ENCODE measurements around the gene AAGAB.

The AAGAB gene

DNA sequence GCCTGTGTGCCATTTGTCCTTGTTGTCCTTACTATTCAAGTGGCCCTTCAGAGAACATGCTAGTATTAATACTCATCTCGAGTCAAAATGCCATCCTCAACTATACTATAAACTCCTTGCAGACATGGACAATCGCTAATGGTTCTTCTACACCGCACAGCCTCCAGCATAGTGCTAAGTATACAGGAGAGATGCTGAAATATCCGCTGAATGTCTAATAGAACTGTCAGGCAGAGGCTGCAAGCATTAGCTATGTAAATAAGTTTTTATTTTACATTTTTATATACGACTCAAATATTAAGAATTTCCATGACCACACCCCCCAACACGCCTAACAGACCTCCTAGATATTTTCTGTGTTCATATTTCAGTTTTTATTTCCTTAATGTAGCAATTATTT lies 39.4 kb downstream of the AAGAB start:
- peaks cover 29% of the 10 kb centered on the region for H3K36me3 Mint-ChIP-seq (ENCODE audit: low read depth)
- no peaks in the 10 kb centered on the region for H3K9me3 Mint-ChIP-seq
- H3K4me3 Mint-ChIP-seq: no peak overlapping the region
- H3K4me1 Mint-ChIP-seq (ENCODE audit: low read depth): peaks cover 8% of the 10 kb centered on the region
- H3K27ac Mint-ChIP-seq: no peak overlapping the region
- no peaks in the 10 kb centered on the region for H3K27me3 Mint-ChIP-seq
- intact Hi-C loops (cut with micrococcal nuclease): no loop called here

GRCh38 chr15:67212684-67213367 lies 41.6 kb downstream of the AAGAB start:
- no peak overlapping the region for H3K4me3 Mint-ChIP-seq
- no peaks in the 10 kb centered on the region for H3K27me3 Mint-ChIP-seq
- intact Hi-C loops (cut with micrococcal nuclease): no loop called here
- peaks cover 8% of the 10 kb centered on the region for H3K4me1 Mint-ChIP-seq (ENCODE audit: low read depth)
- H3K9me3 Mint-ChIP-seq: no peaks in the 10 kb centered on the region
- peaks cover 32% of the 10 kb centered on the region for H3K36me3 Mint-ChIP-seq (ENCODE audit: low read depth)
- no peak overlapping the region for H3K27ac Mint-ChIP-seq

DNA sequence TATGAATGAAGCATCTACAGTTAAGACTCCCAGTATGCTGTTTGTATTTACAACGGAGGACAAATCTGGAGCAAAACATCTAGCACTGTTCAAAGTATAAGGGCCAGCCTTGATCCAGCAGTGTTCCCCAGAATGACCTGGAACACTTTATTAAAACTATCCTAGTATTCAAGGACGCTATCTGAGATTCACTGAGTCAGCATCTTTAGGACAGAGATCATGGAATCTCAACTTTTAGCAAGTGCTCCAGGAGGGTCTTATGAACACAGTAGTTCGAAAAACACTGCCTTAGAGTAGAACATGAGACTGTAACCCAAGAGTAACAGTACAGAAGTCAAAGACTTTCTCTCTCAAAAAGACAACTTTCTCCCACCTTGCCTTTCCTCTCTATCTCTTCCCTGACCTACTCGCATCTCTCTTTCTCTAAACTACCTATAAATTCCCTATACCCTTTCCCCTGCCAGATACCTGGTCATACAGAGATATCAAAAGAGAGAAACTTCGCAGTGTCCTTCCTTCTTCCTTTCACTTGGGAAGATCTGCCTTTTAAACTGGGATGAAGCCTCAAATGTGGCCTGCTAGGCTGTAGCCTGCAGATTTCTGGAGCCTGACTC lies 43.8 kb downstream of the AAGAB start:
- Mint-ChIP-seq H3K9me3 (no peaks in the 10 kb centered on the region), H3K27me3 (no peaks in the 10 kb centered on the region), H3K36me3 (ENCODE audit: low read depth) (peaks cover 49% of the 10 kb centered on the region), H3K27ac (no peak overlapping the region), H3K4me1 (ENCODE audit: low read depth) (no peaks in the 10 kb centered on the region), H3K4me3 (no peak overlapping the region)
- intact Hi-C loops (cut with micrococcal nuclease): no loop called here

DNA sequence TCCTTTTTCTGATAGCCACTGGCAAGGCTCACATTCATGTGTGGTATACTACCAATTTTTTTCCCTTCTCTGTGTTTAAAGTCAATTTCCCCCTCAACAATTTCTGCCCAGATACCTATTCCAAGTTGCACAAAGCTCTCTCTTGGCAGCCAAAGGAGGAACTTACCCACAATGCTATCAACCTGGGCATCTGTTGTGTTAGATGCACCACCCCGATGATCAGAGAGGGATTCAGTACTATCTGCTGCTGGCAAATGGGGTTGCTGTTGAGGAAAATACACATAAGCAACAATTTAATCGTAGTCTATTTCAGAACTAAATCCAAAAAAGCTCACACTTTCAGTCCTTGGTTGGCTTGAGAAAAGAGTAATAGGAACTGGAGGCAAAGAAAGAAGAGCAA lies 46.1 kb downstream of the AAGAB start:
- no peak overlapping the region for H3K4me3 Mint-ChIP-seq
- peaks cover 59% of the 10 kb centered on the region for H3K36me3 Mint-ChIP-seq (ENCODE audit: low read depth)
- no peaks in the 10 kb centered on the region for H3K27me3 Mint-ChIP-seq
- H3K4me1 Mint-ChIP-seq (ENCODE audit: low read depth): no peaks in the 10 kb centered on the region
- intact Hi-C loops (cut with micrococcal nuclease): no loop called here
- no peaks in the 10 kb centered on the region for H3K9me3 Mint-ChIP-seq
- no peak overlapping the region for H3K27ac Mint-ChIP-seq

DNA sequence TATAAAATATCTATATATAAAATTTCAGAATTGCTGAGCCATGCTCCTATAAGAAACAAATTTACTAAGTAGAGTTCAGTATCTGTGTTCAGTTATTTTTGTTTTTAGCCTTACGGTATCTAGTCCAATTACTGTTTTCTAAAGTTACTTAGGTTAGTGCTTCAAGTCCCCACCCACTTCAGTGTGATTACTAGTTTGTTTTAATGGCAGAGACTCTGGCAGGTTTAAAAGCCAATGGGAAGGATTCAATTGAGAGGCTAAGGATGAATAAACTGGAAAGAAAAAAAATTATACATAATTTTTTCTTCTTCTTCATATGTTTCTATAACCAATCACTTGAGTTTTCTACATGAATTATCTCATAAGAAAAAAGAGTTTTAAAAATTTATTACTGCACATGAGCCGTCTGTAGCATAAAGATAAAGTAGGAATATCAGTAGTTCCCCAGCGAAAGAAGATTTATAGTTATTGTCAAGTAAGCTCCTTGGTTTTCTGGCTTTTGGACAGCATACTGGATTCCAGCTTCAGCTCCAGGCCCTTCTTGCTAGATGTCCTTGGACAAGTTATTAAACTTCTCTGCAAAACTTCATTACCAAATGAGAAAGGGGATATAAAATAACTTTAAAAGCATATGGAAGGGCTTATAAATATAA lies 46.8 kb downstream of the AAGAB start:
- Mint-ChIP-seq H3K27me3 (no peaks in the 10 kb centered on the region), H3K27ac (no peak overlapping the region), H3K9me3 (no peaks in the 10 kb centered on the region), H3K36me3 (ENCODE audit: low read depth) (peaks cover 65% of the 10 kb centered on the region), H3K4me3 (no peak overlapping the region), H3K4me1 (ENCODE audit: low read depth) (no peaks in the 10 kb centered on the region)
- intact Hi-C loops (cut with micrococcal nuclease): no loop called here

GRCh38 chr15:67202991-67203390 lies 51.5 kb downstream of the AAGAB start:
- no peaks in the 10 kb centered on the region for H3K9me3 Mint-ChIP-seq
- H3K27ac Mint-ChIP-seq: no peak overlapping the region
- H3K4me3 Mint-ChIP-seq: no peak overlapping the region
- intact Hi-C loops (cut with micrococcal nuclease): no loop called here
- H3K27me3 Mint-ChIP-seq: no peaks in the 10 kb centered on the region
- peaks cover 83% of the 10 kb centered on the region for H3K36me3 Mint-ChIP-seq (ENCODE audit: low read depth)
- peaks cover 15% of the 10 kb centered on the region for H3K4me1 Mint-ChIP-seq (ENCODE audit: low read depth)

GRCh38 chr15:67202091-67202490 lies 52.4 kb downstream of the AAGAB start:
- H3K4me3 Mint-ChIP-seq: no peak overlapping the region
- H3K27me3 Mint-ChIP-seq: no peaks in the 10 kb centered on the region
- peaks cover 88% of the 10 kb centered on the region for H3K36me3 Mint-ChIP-seq (ENCODE audit: low read depth)
- intact Hi-C loops (cut with micrococcal nuclease): no loop called here
- no peaks in the 10 kb centered on the region for H3K9me3 Mint-ChIP-seq
- H3K4me1 Mint-ChIP-seq (ENCODE audit: low read depth): peaks cover 15% of the 10 kb centered on the region
- no peak overlapping the region for H3K27ac Mint-ChIP-seq

GRCh38 chr15:67201136-67201535 lies 53.3 kb downstream of the AAGAB start:
- Mint-ChIP-seq H3K36me3 (ENCODE audit: low read depth) (peaks cover 88% of the 10 kb centered on the region), H3K27me3 (no peaks in the 10 kb centered on the region), H3K4me3 (no peak overlapping the region), H3K9me3 (no peaks in the 10 kb centered on the region), H3K4me1 (ENCODE audit: low read depth) (peaks cover 15% of the 10 kb centered on the region), H3K27ac (no peak overlapping the region)
- intact Hi-C loops (cut with micrococcal nuclease): no loop called here

DNA sequence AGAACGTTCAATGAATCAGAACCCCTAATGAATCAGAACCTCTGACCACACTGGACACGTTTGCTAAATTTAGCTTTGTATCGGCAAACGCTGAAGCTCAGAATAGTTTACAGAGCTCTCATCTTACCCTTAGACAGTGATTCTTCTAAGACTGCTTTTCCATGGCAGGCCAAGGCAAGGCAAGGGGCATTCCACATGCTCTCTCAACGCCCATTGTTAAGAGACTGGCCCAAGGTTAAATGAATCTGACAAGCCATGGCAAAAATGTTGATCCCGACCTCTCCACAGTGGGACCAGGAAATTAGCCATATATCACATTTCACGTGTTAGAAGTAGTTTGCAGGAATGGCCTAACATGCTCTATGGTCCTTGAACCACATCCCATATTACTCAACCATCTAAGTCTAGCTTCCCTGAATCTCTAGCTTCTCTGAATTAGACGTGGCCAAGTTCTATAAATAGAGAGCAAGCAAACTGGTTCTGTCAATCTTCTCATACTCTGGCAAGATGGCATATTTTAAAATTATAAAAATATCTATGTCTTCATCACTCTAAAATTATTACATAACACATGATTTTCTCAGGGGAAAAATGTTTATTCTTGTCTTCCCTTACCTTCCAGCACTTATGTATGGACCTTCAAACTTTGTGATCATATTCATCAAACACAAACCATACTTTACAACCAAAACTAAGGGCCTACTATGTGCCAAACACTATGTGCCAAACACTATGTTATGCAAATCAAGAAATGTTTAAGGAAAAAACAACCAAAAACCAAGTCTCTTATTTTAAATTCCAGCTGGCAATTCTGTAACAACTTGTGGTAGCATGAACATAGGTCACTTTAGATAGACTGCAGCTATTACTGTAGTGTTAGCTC lies 54.3 kb downstream of the AAGAB start:
- no peaks in the 10 kb centered on the region for H3K27me3 Mint-ChIP-seq
- H3K4me1 Mint-ChIP-seq (ENCODE audit: low read depth): peaks cover 15% of the 10 kb centered on the region
- H3K4me3 Mint-ChIP-seq: no peak overlapping the region
- H3K9me3 Mint-ChIP-seq: no peaks in the 10 kb centered on the region
- intact Hi-C loops (cut with micrococcal nuclease): loop anchor here (10.0 kb wide), 1 partner anchor 255 kb away; no protein-coding TSS in a partner anchor
- no peak overlapping the region for H3K27ac Mint-ChIP-seq
- H3K36me3 Mint-ChIP-seq (ENCODE audit: low read depth): peaks cover 85% of the 10 kb centered on the region

- Mint-ChIP-seq H3K4me1 (ENCODE audit: low read depth) (peaks cover 15% of the 10 kb centered on the region), H3K9me3 (no peaks in the 10 kb centered on the region), H3K4me3 (no peak overlapping the region), H3K27ac (no peak overlapping the region), H3K27me3 (no peaks in the 10 kb centered on the region), H3K36me3 (ENCODE audit: low read depth) (peaks cover 83% of the 10 kb centered on the region)
- intact Hi-C loops (cut with micrococcal nuclease): loop anchor here (10.0 kb wide), 1 partner anchor 255 kb away; no protein-coding TSS in a partner anchor
Observed at GRCh38 chr15:67199391-67199790, 55.1 kb downstream of the AAGAB start.

- intact Hi-C loops (cut with micrococcal nuclease): loop anchor here (10.0 kb wide), 1 partner anchor 253 kb away; no protein-coding TSS in a partner anchor
- H3K4me1 Mint-ChIP-seq (ENCODE audit: low read depth): peaks cover 15% of the 10 kb centered on the region
- no peak overlapping the region for H3K4me3 Mint-ChIP-seq
- no peaks in the 10 kb centered on the region for H3K27me3 Mint-ChIP-seq
- no peak overlapping the region for H3K27ac Mint-ChIP-seq
- H3K9me3 Mint-ChIP-seq: no peaks in the 10 kb centered on the region
- H3K36me3 Mint-ChIP-seq (ENCODE audit: low read depth): peaks cover 83% of the 10 kb centered on the region
Observed at GRCh38 chr15:67198157-67198754, 56.2 kb downstream of the AAGAB start.

- H3K27ac Mint-ChIP-seq: no peak overlapping the region
- H3K36me3 Mint-ChIP-seq (ENCODE audit: low read depth): peaks cover 75% of the 10 kb centered on the region
Observed at GRCh38 chr15:67197364-67197695, 57.1 kb downstream of the AAGAB start.

GRCh38 chr15:67196672-67197363 lies 57.6 kb downstream of the AAGAB start:
- Mint-ChIP-seq H3K27ac (no peak overlapping the region), H3K9me3 (no peaks in the 10 kb centered on the region), H3K27me3 (no peaks in the 10 kb centered on the region), H3K4me3 (no peak overlapping the region), H3K4me1 (ENCODE audit: low read depth) (peaks cover 15% of the 10 kb centered on the region), H3K36me3 (ENCODE audit: low read depth) (peaks cover 69% of the 10 kb centered on the region)
- intact Hi-C loops (cut with micrococcal nuclease): loop anchor here (10.0 kb wide), 1 partner anchor 252 kb away; no protein-coding TSS in a partner anchor

More at GRCh38 chr15:67197364-67197695, 57.1 kb downstream of the AAGAB start:
- H3K27me3 Mint-ChIP-seq: no peaks in the 10 kb centered on the region
- no peaks in the 10 kb centered on the region for H3K9me3 Mint-ChIP-seq
- peaks cover 15% of the 10 kb centered on the region for H3K4me1 Mint-ChIP-seq (ENCODE audit: low read depth)
- intact Hi-C loops (cut with micrococcal nuclease): loop anchor here (10.0 kb wide), 1 partner anchor 253 kb away; no protein-coding TSS in a partner anchor
- no peak overlapping the region for H3K4me3 Mint-ChIP-seq

Measured in dendritic cell treated with granulocyte-macrophage colony-stimulating factor and Interleukin-4, amounts not matched to agents 40 ng/mL and 50 ng/mL, for 4 days (primary cell).